IMR-90 (cell line): ENCODE data around the gene MAFB. TPM values are rescaled to one million over a fixed set of nuclear protein-coding genes. Genes with fewer than 3 reads are reported as not detected.

Experiments
- ATAC-seq: fragments of 200-7000 bp; cut with Tn5 transposase; 2 replicates; pipeline ENCODE4 v1.9.1; 2020; ENCODE audit warnings: low read depth, mild to moderate bottlenecking, moderate library complexity
- BruUV-seq: library from RNA; stranded (reverse); fragments of 400-500 nt; replicated peaks from 2 replicates; lab custom pipeline; 2021; lab: Mats Ljungman, UMichigan
- CTCF ChIA-PET: fragments of 300-600 bp; formaldehyde crosslinking; extraction: SDS; loops from one replicate; lab custom pipeline; 2021; ENCODE audit warnings: antibody characterized with exemption; lab: Yijun Ruan, JAX
- POLR2A ChIA-PET: fragments of 300-600 bp; sonication (Branson Sonifier 250); formaldehyde crosslinking; loops from one replicate; lab custom pipeline; 2022; ENCODE audit warnings: antibody characterized with exemption; ENCODE audit not compliant: unreplicated experiment; lab: Charles Lee
- DNase-seq: peaks from one replicate; pipeline ENCODE4 v3.0.0; 2013
- H2AFZ ChIP-seq: replicated peaks from 2 replicates; pipeline ENCODE3; 2013; ENCODE audit warnings: low read length, mild to moderate bottlenecking; ENCODE audit not compliant: poor library complexity
- H2AK5ac ChIP-seq: 2 replicates; pipeline ENCODE4 v1.6.1; 2013; ENCODE audit warnings: low read depth, low read length, inconsistent platforms
- H2AK9ac ChIP-seq: replicated peaks from 2 replicates; pipeline ENCODE3; 2013; ENCODE audit warnings: mild to moderate bottlenecking, low read depth, low read length, moderate library complexity; ENCODE audit not compliant: poor library complexity
- H2BK120ac ChIP-seq: 2 replicates; pipeline ENCODE4 v1.6.1; 2013; ENCODE audit warnings: low read depth, low read length, inconsistent platforms
- H2BK15ac ChIP-seq: 3 replicates; pipeline ENCODE4 v1.6.1; 2013; ENCODE audit warnings: low read depth, low read length, inconsistent platforms
- H2BK20ac ChIP-seq: 2 replicates; pipeline ENCODE4 v1.6.1; 2013; ENCODE audit warnings: low read depth, mild to moderate bottlenecking, inconsistent platforms, low read length, moderate library complexity
- H2BK5ac ChIP-seq: 2 replicates; pipeline ENCODE4 v1.6.1; 2013; ENCODE audit warnings: mild to moderate bottlenecking, low read depth, low read length, inconsistent platforms; ENCODE audit not compliant: poor library complexity, severe bottlenecking
- H3K14ac ChIP-seq: replicated peaks from 2 replicates; pipeline ENCODE4 v1.6.1; 2013; ENCODE audit warnings: low read depth, low read length, inconsistent platforms
- H3K18ac ChIP-seq: 2 replicates; pipeline ENCODE4 v1.6.1; 2013; ENCODE audit warnings: low read depth, low read length, control low read depth
- H3K23ac ChIP-seq: 2 replicates; pipeline ENCODE4 v1.6.1; 2013; ENCODE audit warnings: low read depth, low read length, inconsistent platforms
- H3K27ac ChIP-seq: 2 replicates; pipeline ENCODE4 v1.5.1; 2013; ENCODE audit warnings: mild to moderate bottlenecking, control low read depth, low read length; ENCODE audit not compliant: insufficient read depth
- H3K27me3 ChIP-seq: 2 replicates; pipeline ENCODE4 v1.6.1; 2013; ENCODE audit warnings: low read length; ENCODE audit not compliant: control insufficient read depth, insufficient read depth
- H3K36me3 ChIP-seq: 2 replicates; pipeline ENCODE4 v1.6.1; 2013; ENCODE audit warnings: low read length, mixed read lengths; ENCODE audit not compliant: control insufficient read depth, insufficient read depth
- H3K4ac ChIP-seq: 2 replicates; pipeline ENCODE4 v1.6.1; 2013; ENCODE audit warnings: low read depth, low read length, inconsistent platforms
- H3K4me1 ChIP-seq: 2 replicates; pipeline ENCODE4 v1.6.1; 2013; ENCODE audit warnings: low read length, mixed read lengths; ENCODE audit not compliant: control insufficient read depth, insufficient read depth
- H3K4me2 ChIP-seq: 2 replicates; pipeline ENCODE4 v1.6.1; 2013; ENCODE audit warnings: low read depth, mild to moderate bottlenecking, control low read depth, low read length, moderate library complexity
- H3K4me3 ChIP-seq: 2 replicates; pipeline ENCODE4 v1.5.1; 2013; ENCODE audit warnings: low read depth, mild to moderate bottlenecking, control low read depth, low read length, moderate library complexity; ENCODE audit not compliant: insufficient read depth
- H3K56ac ChIP-seq: 2 replicates; pipeline ENCODE4 v1.6.1; 2013; ENCODE audit warnings: low read length, inconsistent platforms; ENCODE audit not compliant: insufficient read depth; ENCODE audit errors: extremely low read depth
- H3K79me1 ChIP-seq, 2 experiments: 2 replicates each; pipeline ENCODE4 v1.6.1; 2013; ENCODE audit warnings: low read length in 2 of 2, inconsistent platforms in 1 of 2, low read depth in 1 of 2
- H3K9ac ChIP-seq: 2 replicates; pipeline ENCODE4 v1.6.1; 2013; ENCODE audit warnings: low read depth, low read length, control low read depth
- H3K9me1 ChIP-seq: 2 replicates; pipeline ENCODE4 v1.6.1; 2013; ENCODE audit warnings: low read length, inconsistent platforms; ENCODE audit not compliant: insufficient read depth
- H3K9me3 ChIP-seq: 2 replicates; pipeline ENCODE4 v1.6.1; 2013; ENCODE audit warnings: low read length; ENCODE audit not compliant: control insufficient read depth, insufficient read depth
- H4K20me1 ChIP-seq: 2 replicates; pipeline ENCODE4 v1.6.1; 2013; ENCODE audit warnings: low read length, inconsistent platforms; ENCODE audit not compliant: insufficient read depth
- H4K5ac ChIP-seq: 2 replicates; pipeline ENCODE4 v1.6.1; 2013; ENCODE audit warnings: mild to moderate bottlenecking, low read depth, low read length, control low read depth
- H4K8ac ChIP-seq, 2 experiments: 2 replicates each; pipeline ENCODE4 v1.6.1; 2013; ENCODE audit warnings: low read depth in 2 of 2, low read length in 2 of 2, control low read depth in 1 of 2, inconsistent platforms in 1 of 2
- H4K91ac ChIP-seq: 2 replicates; pipeline ENCODE4 v1.6.1; 2013; ENCODE audit warnings: low read depth, low read length, inconsistent platforms; ENCODE audit not compliant: insufficient read depth
- BHLHE40 ChIP-seq: fragments of 150-350 bp; IDR thresholded peaks from 2 replicates; pipeline ENCODE4 v1.6.1; 2016; ENCODE audit warnings: mild to moderate bottlenecking, low read depth, low read length
- CEBPB ChIP-seq: IDR thresholded peaks from 2 replicates; pipeline ENCODE4 v1.6.1; 2012; ENCODE audit warnings: low read depth, low read length, improper control_type of control experiment
- CHD1 ChIP-seq: IDR thresholded peaks from 2 replicates; pipeline ENCODE4 v1.6.1; 2012; ENCODE audit warnings: low read depth, low read length, improper control_type of control experiment
- CTCF ChIP-seq: conservative IDR thresholded peaks from 2 replicates; pipeline ENCODE4 v1.5.1; 2012; ENCODE audit warnings: mild to moderate bottlenecking, low read depth, low read length, improper control_type of control experiment
- FOS ChIP-seq: fragments of 150-350 bp; IDR thresholded peaks from 2 replicates; pipeline ENCODE4 v1.6.1; 2016; ENCODE audit warnings: low read depth, low read length
- MAFK ChIP-seq: IDR thresholded peaks from 2 replicates; pipeline ENCODE4 v1.6.1; 2012; ENCODE audit warnings: low read depth, low read length, improper control_type of control experiment
- MAZ ChIP-seq: IDR thresholded peaks from 2 replicates; pipeline ENCODE4 v1.6.1; 2012; ENCODE audit warnings: low read depth, mild to moderate bottlenecking, low read length, improper control_type of control experiment, moderate library complexity, borderline replicate concordance
- NFE2L2 ChIP-seq: fragments of 150-350 bp; IDR thresholded peaks from 2 replicates; pipeline ENCODE4 v1.6.1; 2016; ENCODE audit warnings: low read depth, mild to moderate bottlenecking, low read length
- POLR2A ChIP-seq: IDR thresholded peaks from 2 replicates; pipeline ENCODE4 v1.6.1; 2012; ENCODE audit warnings: mild to moderate bottlenecking, low read depth, low read length
- RAD21 ChIP-seq: IDR thresholded peaks from 2 replicates; pipeline ENCODE4 v1.6.1; 2012; ENCODE audit warnings: low read length, improper control_type of control experiment
- RCOR1 ChIP-seq: IDR thresholded peaks from 2 replicates; pipeline ENCODE4 v1.6.1; 2012; ENCODE audit warnings: mild to moderate bottlenecking, low read length, improper control_type of control experiment; ENCODE audit not compliant: insufficient replicate concordance
- RFX5 ChIP-seq: IDR thresholded peaks from 2 replicates; pipeline ENCODE4 v1.8.0; 2012; ENCODE audit warnings: low read depth, mild to moderate bottlenecking, low read length, moderate library complexity
- SMC3 ChIP-seq: fragments of 150-350 bp; IDR thresholded peaks from 2 replicates; pipeline ENCODE4 v1.6.1; 2016; ENCODE audit warnings: low read depth, mild to moderate bottlenecking, antibody characterized with exemption, low read length, moderate library complexity
- USF2 ChIP-seq: fragments of 150-350 bp; IDR thresholded peaks from 2 replicates; pipeline ENCODE4 v1.6.1; 2017; ENCODE audit warnings: mild to moderate bottlenecking, antibody characterized with exemption, low read length, low read depth
- WGBS, 2 experiments: methylation state at CpG; one replicate each; pipeline versions ENCODE4 v1.1.5 to v1.1.7; 2013; ENCODE audit warnings: missing lambda C conversion rate in 2 of 2; ENCODE audit not compliant: insufficient read length in 1 of 2; ENCODE audit errors: extremely low coverage in 2 of 2; 5-methylcytosine and 5-hydroxymethylcytosine counted together
- dilution Hi-C: fragments of 300-500 bp; cut with HindIII; formaldehyde crosslinking; loops from one replicate; pipeline ENCODE4 v1.14.3; 2018; ENCODE audit warnings: low sequenced_read_pairs; ENCODE audit not compliant: unreplicated experiment
- in situ Hi-C: fragments of 300-500 bp; cut with MboI; formaldehyde crosslinking; loops from 3 replicates; pipeline ENCODE4 v1.14.3; 2019; ENCODE audit warnings: low sequenced_read_pairs, inconsistent platforms, mixed read lengths
- intact Hi-C: fragments of 100-400 bp; cut with micrococcal nuclease; formaldehyde crosslinking; loops from 2 replicates; pipeline ENCODE4 v1.10.0; 2022
- polyA plus RNA-seq, 3 experiments: library from polyadenylated mRNA; depleted of rRNA; stranded (reverse); fragments of >200 nt; gene quantifications; 2 replicates each; pipeline ENCODE4 v1.2.3, GENCODE V29; 2012; ENCODE audit warnings: low replicate concordance in 1 of 3
- total RNA-seq: library from RNA; depleted of rRNA; stranded (reverse); fragments of >200 nt; gene quantifications from 2 replicates; pipeline ENCODE4 v1.2.3, GENCODE V29; 2012
- TF ChIP-seq, protein P1 (sequence below): fragments of 150-350 bp; IDR thresholded peaks from 2 replicates; pipeline ENCODE4 v1.6.1; 2016; ENCODE audit warnings: low read depth, mild to moderate bottlenecking, low read length, moderate library complexity, borderline replicate concordance

Gene MAFB
- total and polyA plus RNA-seq, 2 of the 4 experiments (the other 2 are of a cell fraction): 0.07 TPM; not detected in 1

- in situ Hi-C loops: loop anchor here (25.0 kb wide), 1 partner anchor 804 kb away; no protein-coding TSS in a partner anchor
- 22% methylated on average over 26 of the region's 45 CpGs; no CpG with 5 or more reads in 1 of the 2 experiments for WGBS, 2 experiments
- H3K9ac ChIP-seq: no peak overlapping the region
- no peak for TF ChIP-seq NFE2L2
- no peak for TF ChIP-seq RCOR1
- no peak for TF ChIP-seq CTCF
- TF ChIP-seq USF2: no peak
- TF ChIP-seq MAZ: no peak
- TF ChIP-seq, protein P1, sequence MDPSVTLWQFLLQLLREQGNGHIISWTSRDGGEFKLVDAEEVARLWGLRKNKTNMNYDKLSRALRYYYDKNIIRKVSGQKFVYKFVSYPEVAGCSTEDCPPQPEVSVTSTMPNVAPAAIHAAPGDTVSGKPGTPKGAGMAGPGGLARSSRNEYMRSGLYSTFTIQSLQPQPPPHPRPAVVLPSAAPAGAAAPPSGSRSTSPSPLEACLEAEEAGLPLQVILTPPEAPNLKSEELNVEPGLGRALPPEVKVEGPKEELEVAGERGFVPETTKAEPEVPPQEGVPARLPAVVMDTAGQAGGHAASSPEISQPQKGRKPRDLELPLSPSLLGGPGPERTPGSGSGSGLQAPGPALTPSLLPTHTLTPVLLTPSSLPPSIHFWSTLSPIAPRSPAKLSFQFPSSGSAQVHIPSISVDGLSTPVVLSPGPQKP: no peak
- no peak for TF ChIP-seq POLR2A
- no peak for TF ChIP-seq SMC3
- TF ChIP-seq CHD1: no peak
- no peak for TF ChIP-seq RAD21
- TF ChIP-seq MAFK: no peak
- no peak for TF ChIP-seq FOS
- TF ChIP-seq RFX5: no peak
- TF ChIP-seq CEBPB: no peak
- no peak for TF ChIP-seq BHLHE40
Measured at GRCh38 chr20:40690836-40691565, 2.0 kb upstream of the MAFB start.

More at GRCh38 chr20:40690836-40691565, 2.0 kb upstream of the MAFB start:
- Histone ChIP-seq H3K36me3 (no peaks in the 10 kb centered on the region), H3K56ac (no peak overlapping the region), H3K4ac (no peak overlapping the region), H4K8ac (no peak overlapping the region), H3K4me3 (no peak overlapping the region), H3K27ac (no peak overlapping the region), H3K9me3 (no peaks in the 10 kb centered on the region), H3K18ac (no peak overlapping the region), H4K20me1 (no peaks in the 10 kb centered on the region), H2AK9ac (no peak overlapping the region), H2BK15ac (no peak overlapping the region), H2AFZ (peak overlapping the region; percentile 96), H3K27me3 (peaks cover 73% of the 10 kb centered on the region), H3K9me1 (no peaks in the 10 kb centered on the region), H3K14ac (no peak overlapping the region), H3K4me1 (peaks cover 7% of the 10 kb centered on the region; the same call in 1 of the 2 replicates), H3K4me2 (no peak overlapping the region), H2BK120ac (no peak overlapping the region), H2BK20ac (no peak overlapping the region), H3K23ac (no peak overlapping the region), H2AK5ac (no peak overlapping the region), H4K5ac (no peak overlapping the region), H4K91ac (no peak overlapping the region), H2BK5ac (no peak overlapping the region), H3K79me1 (no peaks in the 10 kb centered on the region)
- no peak for DNase-seq
- intact Hi-C loops (loop anchor here (2.0 to 10.0 kb wide), 3 partner anchors 271 to 1576 kb away; no protein-coding TSS in a partner anchor), dilution Hi-C loops (no loop called here)
- no TSS peak for BruUV-seq
- no peak for ATAC-seq
- ChIA-PET POLR2A (no interaction called here), CTCF (interaction anchor here (1.3 kb wide), 2 partner anchors 26 to 1422 kb away, joined by 4 read pairs; no protein-coding TSS in a partner anchor)
